ENCODE measurements around the gene IQCH.

GRCh38 chr15:67543348-67543718, 288.7 kb downstream of the IQCH start:
- TF ChIP-seq POLR2AphosphoS5 (IDR thresholded peaks at IDR 0.05; ENCODE audit: borderline replicate concordance, low read depth, low read length) (no peak), EZH2 (IDR thresholded peaks at IDR 0.05) (no peak), FOXP2 (optimal IDR thresholded peaks at IDR 0.05; ENCODE audit: control extremely low read depth, extremely low read length, insufficient read depth) (no peak)
